ENCODE measurements around the gene KRTAP10-1.
"Not testable (repeated sequence)": the region's sequence is repeated elsewhere in the genome, so short reads cannot be mapped to it uniquely, and the experiment has no call there.

Gene KRTAP10-1

GRCh38 chr21:44568667-44569556 is 28.9 kb upstream of the KRTAP10-1 start:
- no peak overlapping the region for H3K9ac ChIP-seq (ENCODE audit: low read depth, low read length)
- H3K27me3 ChIP-seq (ENCODE audit: insufficient read depth, low read length): no peaks in the 10 kb centered on the region
- H3K27ac ChIP-seq (ENCODE audit: low read depth, low read length): no peak overlapping the region
- no peak overlapping the region for H3K4me3 ChIP-seq (ENCODE audit: low read length)
- WGBS: 85% methylated on average over 27 of the region's 27 CpGs
- H3K4me1 ChIP-seq (ENCODE audit: insufficient read depth, low read length): no peaks in the 10 kb centered on the region
- H3K36me3 ChIP-seq (ENCODE audit: insufficient read depth, low read length): no peaks in the 10 kb centered on the region
- peaks cover 4% of the 10 kb centered on the region; the same call in 1 of the 2 replicates for H3K9me3 ChIP-seq (ENCODE audit: insufficient read depth, low read depth, low read length)

- Histone ChIP-seq H3K27ac (ENCODE audit: low read depth, low read length) (no peak overlapping the region), H3K4me1 (ENCODE audit: insufficient read depth, low read length) (no peaks in the 10 kb centered on the region), H3K4me3 (ENCODE audit: low read length) (no peak overlapping the region), H3K27me3 (ENCODE audit: insufficient read depth, low read length) (no peaks in the 10 kb centered on the region), H3K9ac (ENCODE audit: low read depth, low read length) (no peak overlapping the region), H3K36me3 (ENCODE audit: insufficient read depth, low read length) (no peaks in the 10 kb centered on the region), H3K9me3 (ENCODE audit: insufficient read depth, low read depth, low read length) (peaks cover 4% of the 10 kb centered on the region; the same call in 1 of the 2 replicates)
- WGBS: 92% methylated on average over 12 of the region's 12 CpGs
These were observed 28.3 kb upstream of the KRTAP10-1 start for GRCh38 chr21:44568261-44568660.

GRCh38 chr21:44567481-44568171 is 27.6 kb upstream of the KRTAP10-1 start:
- H3K27me3 ChIP-seq (ENCODE audit: insufficient read depth, low read length): no peaks in the 10 kb centered on the region
- no peaks in the 10 kb centered on the region for H3K4me1 ChIP-seq (ENCODE audit: insufficient read depth, low read length)
- no peak overlapping the region for H3K9ac ChIP-seq (ENCODE audit: low read depth, low read length)
- no peak overlapping the region for H3K4me3 ChIP-seq (ENCODE audit: low read length)
- 95% methylated on average over 18 of the region's 18 CpGs for WGBS
- no peak overlapping the region for H3K27ac ChIP-seq (ENCODE audit: low read depth, low read length)
- H3K36me3 ChIP-seq (ENCODE audit: insufficient read depth, low read length): no peaks in the 10 kb centered on the region
- H3K9me3 ChIP-seq (ENCODE audit: insufficient read depth, low read depth, low read length): peaks cover 4% of the 10 kb centered on the region; the same call in 1 of the 2 replicates

- peaks cover 4% of the 10 kb centered on the region; the same call in 1 of the 2 replicates for H3K9me3 ChIP-seq (ENCODE audit: insufficient read depth, low read depth, low read length)
- no peaks in the 10 kb centered on the region for H3K36me3 ChIP-seq (ENCODE audit: insufficient read depth, low read length)
- no peak overlapping the region for H3K4me3 ChIP-seq (ENCODE audit: low read length)
- no peaks in the 10 kb centered on the region for H3K27me3 ChIP-seq (ENCODE audit: insufficient read depth, low read length)
- 75% methylated on average over 1 of the region's 1 CpG for WGBS
- no peaks in the 10 kb centered on the region for H3K4me1 ChIP-seq (ENCODE audit: insufficient read depth, low read length)
- no peak overlapping the region for H3K9ac ChIP-seq (ENCODE audit: low read depth, low read length)
- H3K27ac ChIP-seq (ENCODE audit: low read depth, low read length): no peak overlapping the region
These were observed 26.4 kb upstream of the KRTAP10-1 start for GRCh38 chr21:44566403-44566802.

- H3K9ac ChIP-seq (ENCODE audit: low read depth, low read length): no peak overlapping the region
- H3K4me3 ChIP-seq (ENCODE audit: low read length): no peak overlapping the region
- H3K9me3 ChIP-seq (ENCODE audit: insufficient read depth, low read depth, low read length): no peaks in the 10 kb centered on the region
- no peaks in the 10 kb centered on the region for H3K27me3 ChIP-seq (ENCODE audit: insufficient read depth, low read length)
- H3K27ac ChIP-seq (ENCODE audit: low read depth, low read length): no peak overlapping the region
- H3K4me1 ChIP-seq (ENCODE audit: insufficient read depth, low read length): no peaks in the 10 kb centered on the region
- WGBS: 0% methylated on average over 1 of the region's 1 CpG
- no peaks in the 10 kb centered on the region for H3K36me3 ChIP-seq (ENCODE audit: insufficient read depth, low read length)
These were observed 25.0 kb upstream of the KRTAP10-1 start for GRCh38 chr21:44564886-44565598.

- no peaks in the 10 kb centered on the region for H3K36me3 ChIP-seq (ENCODE audit: insufficient read depth, low read length)
- no peak overlapping the region for H3K4me3 ChIP-seq (ENCODE audit: low read length)
- H3K4me1 ChIP-seq (ENCODE audit: insufficient read depth, low read length): no peaks in the 10 kb centered on the region
- no peaks in the 10 kb centered on the region for H3K9me3 ChIP-seq (ENCODE audit: insufficient read depth, low read depth, low read length)
- H3K27me3 ChIP-seq (ENCODE audit: insufficient read depth, low read length): no peaks in the 10 kb centered on the region
- no peak overlapping the region for H3K9ac ChIP-seq (ENCODE audit: low read depth, low read length)
- no peak overlapping the region for H3K27ac ChIP-seq (ENCODE audit: low read depth, low read length)
- no CpG with 5 or more reads among the region's 1 CpG for WGBS
These were observed 24.1 kb upstream of the KRTAP10-1 start for GRCh38 chr21:44564099-44564498.

GRCh38 chr21:44558695-44559094 is 18.7 kb upstream of the KRTAP10-1 start, which contains the start of gene KRTAP10-3:
KRTAP10-3 (minus strand) TSS chr21:44558795; CDS start chr21:44558715, 80 bp downstream.
- Histone ChIP-seq H3K9me3 (ENCODE audit: insufficient read depth, low read depth, low read length) (no peaks in the 10 kb centered on the region), H3K4me1 (ENCODE audit: insufficient read depth, low read length) (0 out of 2 replicates have a peak, but pooled peaks cover 9% of the 10 kb centered on the region), H3K27ac (ENCODE audit: low read depth, low read length) (no peak within 1 kb of the TSS), H3K27me3 (ENCODE audit: insufficient read depth, low read length) (no peaks in the 10 kb centered on the region), H3K36me3 (ENCODE audit: insufficient read depth, low read length) (no peaks in the 10 kb centered on the region), H3K4me3 (ENCODE audit: low read length) (no peak within 1 kb of the TSS), H3K9ac (ENCODE audit: low read depth, low read length) (no peak within 1 kb of the TSS; the same call in 1 of the 2 replicates)
- WGBS: 85% methylated on average over 5 of the region's 5 CpGs

GRCh38 chr21:44558329-44558675 is 18.3 kb upstream of the KRTAP10-1 start:
- H3K4me3 ChIP-seq (ENCODE audit: low read length); H3K9ac ChIP-seq (ENCODE audit: low read depth, low read length); H3K36me3 ChIP-seq (ENCODE audit: insufficient read depth, low read length); H3K4me1 ChIP-seq (ENCODE audit: insufficient read depth, low read length); H3K9me3 ChIP-seq (ENCODE audit: insufficient read depth, low read depth, low read length); H3K27ac ChIP-seq (ENCODE audit: low read depth, low read length); H3K27me3 ChIP-seq (ENCODE audit: insufficient read depth, low read length): not testable (repeated sequence)
- 67% methylated on average over 10 of the region's 10 CpGs for WGBS

GRCh38 chr21:44557491-44558328 is 17.7 kb upstream of the KRTAP10-1 start:
- WGBS: 71% methylated on average over 30 of the region's 30 CpGs

GRCh38 chr21:44556879-44557278 is 16.9 kb upstream of the KRTAP10-1 start:
- 0 out of 2 replicates have a peak, but pooled peaks cover 9% of the 10 kb centered on the region for H3K4me1 ChIP-seq (ENCODE audit: insufficient read depth, low read length)
- H3K27me3 ChIP-seq (ENCODE audit: insufficient read depth, low read length): no peaks in the 10 kb centered on the region
- H3K9me3 ChIP-seq (ENCODE audit: insufficient read depth, low read depth, low read length): no peaks in the 10 kb centered on the region
- no peak overlapping the region for H3K4me3 ChIP-seq (ENCODE audit: low read length)
- H3K27ac ChIP-seq (ENCODE audit: low read depth, low read length): no peak overlapping the region
- H3K36me3 ChIP-seq (ENCODE audit: insufficient read depth, low read length): no peaks in the 10 kb centered on the region
- 93% methylated on average over 9 of the region's 9 CpGs for WGBS
- no peak overlapping the region for H3K9ac ChIP-seq (ENCODE audit: low read depth, low read length)

More at GRCh38 chr21:44557491-44558328, 17.7 kb upstream of the KRTAP10-1 start:
- Histone ChIP-seq H3K9me3 (ENCODE audit: insufficient read depth, low read depth, low read length) (no peaks in the 10 kb centered on the region), H3K36me3 (ENCODE audit: insufficient read depth, low read length) (no peaks in the 10 kb centered on the region), H3K27ac (ENCODE audit: low read depth, low read length) (no peak overlapping the region), H3K27me3 (ENCODE audit: insufficient read depth, low read length) (no peaks in the 10 kb centered on the region), H3K9ac (ENCODE audit: low read depth, low read length) (no peak overlapping the region; the same call in 1 of the 2 replicates), H3K4me3 (ENCODE audit: low read length) (no peak overlapping the region), H3K4me1 (ENCODE audit: insufficient read depth, low read length) (0 out of 2 replicates have a peak, but pooled peaks cover 9% of the 10 kb centered on the region)

All from HUES64 (cell line).